Neural progenitor cell (in vitro differentiated cells): ENCODE results near the gene ADSS1. TPM values are rescaled to one million over a fixed set of nuclear protein-coding genes. Genes with fewer than 3 reads are reported as not detected.

ENCODE experiments used
- DNase-seq: peaks from one replicate; pipeline ENCODE4 v3.0.0-alpha.2; 2016; ENCODE audit warnings: low spot score
- H2AFZ ChIP-seq: fragments of 200-600 bp; sonication (generic); replicated peaks from 2 replicates; pipeline ENCODE4 v1.6.1; 2016; ENCODE audit warnings: antibody characterized with exemption
- H3F3A ChIP-seq: fragments of 200-600 bp; sonication (generic); 2 replicates; pipeline ENCODE4 v1.6.1; 2016; ENCODE audit warnings: antibody characterized with exemption, low read depth
- H3K27ac ChIP-seq: fragments of 200-600 bp; sonication (generic); 2 replicates; pipeline ENCODE4 v1.5.1; 2016; ENCODE audit warnings: mild to moderate bottlenecking
- H3K27me3 ChIP-seq: fragments of 200-600 bp; sonication (generic); 2 replicates; pipeline ENCODE4 v1.6.1; 2016; ENCODE audit warnings: mild to moderate bottlenecking, moderate library complexity
- H3K36me3 ChIP-seq: fragments of 200-600 bp; sonication (generic); 2 replicates; pipeline ENCODE4 v1.5.1; 2016
- H3K4me1 ChIP-seq: fragments of 200-600 bp; sonication (generic); 2 replicates; pipeline ENCODE4 v1.6.1; 2016; ENCODE audit warnings: mixed run types
- H3K4me2 ChIP-seq: fragments of 200-600 bp; sonication (generic); 2 replicates; pipeline ENCODE4 v1.6.1; 2016
- H3K4me3 ChIP-seq: fragments of 200-600 bp; sonication (generic); 2 replicates; pipeline ENCODE4 v1.5.1; 2016
- H3K79me2 ChIP-seq: fragments of 200-600 bp; sonication (generic); 2 replicates; pipeline ENCODE4 v1.6.1; 2016; ENCODE audit warnings: low read depth
- H3K9ac ChIP-seq: fragments of 200-600 bp; sonication (generic); 2 replicates; pipeline ENCODE4 v1.6.1; 2016
- H3K9me3 ChIP-seq: fragments of 200-600 bp; sonication (generic); 2 replicates; pipeline ENCODE4 v1.5.1; 2016; ENCODE audit warnings: low read depth
- H4K20me1 ChIP-seq: fragments of 200-600 bp; sonication (generic); 2 replicates; pipeline ENCODE4 v1.6.1; 2016; ENCODE audit warnings: low read depth
- H3K27ac Mint-ChIP-seq: 3 replicates; pipeline ENCODE4 v1.8.0; 2021; ENCODE audit warnings: mixed read lengths
- H3K27me3 Mint-ChIP-seq: 2 replicates; pipeline ENCODE4 v1.8.0; 2022; ENCODE audit warnings: low read depth, mild to moderate bottlenecking, inconsistent platforms, moderate library complexity, mixed read lengths; ENCODE audit not compliant: insufficient read depth
- H3K36me3 Mint-ChIP-seq: 3 replicates; pipeline ENCODE4 v1.8.0; 2021; ENCODE audit warnings: mixed read lengths
- H3K4me1 Mint-ChIP-seq: 3 replicates; pipeline ENCODE4 v1.8.0; 2021; ENCODE audit warnings: mixed read lengths
- H3K4me3 Mint-ChIP-seq: 3 replicates; pipeline ENCODE4 v1.8.0; 2021; ENCODE audit warnings: mild to moderate bottlenecking, moderate library complexity, mixed read lengths
- H3K9me3 Mint-ChIP-seq: 3 replicates; pipeline ENCODE4 v1.8.0; 2020; ENCODE audit warnings: mixed read lengths
- EZH2 ChIP-seq: fragments of 200-600 bp; sonication (generic); IDR thresholded peaks from 2 replicates; pipeline ENCODE4 v1.6.1; 2017; ENCODE audit warnings: antibody characterized with exemption, mild to moderate bottlenecking, moderate library complexity
- EZH2phosphoT487 ChIP-seq: fragments of 200-600 bp; sonication (generic); IDR thresholded peaks from 2 replicates; pipeline ENCODE4 v1.6.1; 2017; ENCODE audit warnings: antibody characterized with exemption
- total RNA-seq: library from RNA; depleted of rRNA; stranded (reverse); fragments of >200 nt; gene quantifications from 2 replicates; pipeline ENCODE4 v1.2.3, GENCODE V29; 2015; ENCODE audit warnings: low replicate concordance
- TF ChIP-seq, protein P1 (sequence below): fragments of 200-600 bp; sonication (generic); IDR thresholded peaks from 2 replicates; pipeline ENCODE4 v1.5.1; 2017; ENCODE audit warnings: antibody characterized with exemption, mild to moderate bottlenecking

Gene ADSS1
- total RNA-seq, 1 donor from 2014 or later = 26.4 TPM

GRCh38 chr14:104731320-104732294, 7.6 kb downstream of the ADSS1 start:
- H3K9me3 Mint-ChIP-seq = peaks cover 2% of the 10 kb centered on the region
- H3K9ac ChIP-seq = no peak overlapping the region
- H3K27me3 ChIP-seq = no peaks in the 10 kb centered on the region
- peak; percentile 59 for DNase-seq
- H2AFZ ChIP-seq = no peak overlapping the region
- H3K27ac ChIP-seq = no peak overlapping the region
- no peaks in the 10 kb centered on the region for H3K4me1 ChIP-seq
- no peaks in the 10 kb centered on the region for H3K79me2 ChIP-seq
- H3F3A ChIP-seq = no peaks in the 10 kb centered on the region
- no peaks in the 10 kb centered on the region for H3K36me3 ChIP-seq
- TF ChIP-seq, protein P1, sequence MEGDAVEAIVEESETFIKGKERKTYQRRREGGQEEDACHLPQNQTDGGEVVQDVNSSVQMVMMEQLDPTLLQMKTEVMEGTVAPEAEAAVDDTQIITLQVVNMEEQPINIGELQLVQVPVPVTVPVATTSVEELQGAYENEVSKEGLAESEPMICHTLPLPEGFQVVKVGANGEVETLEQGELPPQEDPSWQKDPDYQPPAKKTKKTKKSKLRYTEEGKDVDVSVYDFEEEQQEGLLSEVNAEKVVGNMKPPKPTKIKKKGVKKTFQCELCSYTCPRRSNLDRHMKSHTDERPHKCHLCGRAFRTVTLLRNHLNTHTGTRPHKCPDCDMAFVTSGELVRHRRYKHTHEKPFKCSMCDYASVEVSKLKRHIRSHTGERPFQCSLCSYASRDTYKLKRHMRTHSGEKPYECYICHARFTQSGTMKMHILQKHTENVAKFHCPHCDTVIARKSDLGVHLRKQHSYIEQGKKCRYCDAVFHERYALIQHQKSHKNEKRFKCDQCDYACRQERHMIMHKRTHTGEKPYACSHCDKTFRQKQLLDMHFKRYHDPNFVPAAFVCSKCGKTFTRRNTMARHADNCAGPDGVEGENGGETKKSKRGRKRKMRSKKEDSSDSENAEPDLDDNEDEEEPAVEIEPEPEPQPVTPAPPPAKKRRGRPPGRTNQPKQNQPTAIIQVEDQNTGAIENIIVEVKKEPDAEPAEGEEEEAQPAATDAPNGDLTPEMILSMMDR = peak; percentile 51
- TF ChIP-seq EZH2 = no peak
- no peaks in the 10 kb centered on the region for H3K27me3 Mint-ChIP-seq
- peaks cover 8% of the 10 kb centered on the region for H3K4me1 Mint-ChIP-seq
- H4K20me1 ChIP-seq = no peaks in the 10 kb centered on the region
- no peaks in the 10 kb centered on the region for H3K9me3 ChIP-seq
- no peak overlapping the region for H3K27ac Mint-ChIP-seq
- no peaks in the 10 kb centered on the region for H3K36me3 Mint-ChIP-seq
- no peak overlapping the region for H3K4me3 Mint-ChIP-seq
- no peak overlapping the region for H3K4me3 ChIP-seq
- H3K4me2 ChIP-seq = no peak overlapping the region

DNA sequence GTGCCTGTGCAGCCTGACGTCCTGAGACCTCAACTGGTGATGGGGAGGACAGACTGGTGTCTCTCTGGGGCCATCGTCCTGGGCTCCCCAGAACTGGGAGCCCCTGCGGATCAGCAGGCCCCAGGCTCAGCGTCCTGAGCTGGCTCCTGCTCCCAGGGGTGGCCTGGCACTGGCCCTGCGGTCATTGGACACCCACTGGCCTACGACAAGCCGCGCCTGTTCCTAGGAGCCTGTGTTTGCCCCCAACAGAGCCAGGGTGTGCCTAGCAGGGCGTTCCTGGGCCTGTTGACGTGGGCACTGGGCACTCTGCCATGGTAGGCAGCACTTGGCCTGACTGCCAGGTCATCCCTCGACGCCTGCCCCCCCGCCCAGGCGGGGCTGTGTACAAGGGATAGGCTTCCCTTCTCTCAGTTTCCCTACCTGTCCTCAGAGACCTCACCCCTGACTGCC, 8.4 kb downstream of the ADSS1 start:
- Histone ChIP-seq H4K20me1 (no peaks in the 10 kb centered on the region), H3K4me1 (no peaks in the 10 kb centered on the region), H3K9me3 (no peaks in the 10 kb centered on the region), H3F3A (no peaks in the 10 kb centered on the region), H3K79me2 (no peaks in the 10 kb centered on the region), H3K9ac (no peak overlapping the region), H3K4me2 (no peak overlapping the region), H3K4me3 (no peak overlapping the region), H3K36me3 (no peaks in the 10 kb centered on the region), H3K27ac (no peak overlapping the region), H2AFZ (no peak overlapping the region), H3K27me3 (no peaks in the 10 kb centered on the region)
- TF ChIP-seq EZH2phosphoT487 (no peak), EZH2 (no peak)
- TF ChIP-seq, protein P1 = no peak
- H3K4me3 Mint-ChIP-seq = no peak overlapping the region
- DNase-seq = no peak
- H3K36me3 Mint-ChIP-seq = no peaks in the 10 kb centered on the region
- H3K27me3 Mint-ChIP-seq = no peaks in the 10 kb centered on the region
- H3K27ac Mint-ChIP-seq = no peak overlapping the region
- peaks cover 2% of the 10 kb centered on the region for H3K9me3 Mint-ChIP-seq
- peaks cover 9% of the 10 kb centered on the region for H3K4me1 Mint-ChIP-seq

- no peaks in the 10 kb centered on the region for H3K27me3 ChIP-seq
- peaks cover 9% of the 10 kb centered on the region for H3K4me1 Mint-ChIP-seq
- H3K9me3 ChIP-seq = no peaks in the 10 kb centered on the region
- no peak overlapping the region for H3K4me3 ChIP-seq
- no peaks in the 10 kb centered on the region for H4K20me1 ChIP-seq
- no peak for DNase-seq
- no peaks in the 10 kb centered on the region for H3K4me1 ChIP-seq
- TF ChIP-seq EZH2phosphoT487 (no peak), EZH2 (no peak)
- TF ChIP-seq, protein P1 = no peak
- H3K36me3 ChIP-seq = no peaks in the 10 kb centered on the region
- no peaks in the 10 kb centered on the region for H3K27me3 Mint-ChIP-seq
- no peak overlapping the region for H2AFZ ChIP-seq
- H3K36me3 Mint-ChIP-seq = no peaks in the 10 kb centered on the region
- H3K9me3 Mint-ChIP-seq = peaks cover 2% of the 10 kb centered on the region
- H3F3A ChIP-seq = no peaks in the 10 kb centered on the region
- H3K4me3 Mint-ChIP-seq = no peak overlapping the region
- no peaks in the 10 kb centered on the region for H3K79me2 ChIP-seq
- H3K27ac Mint-ChIP-seq = no peak overlapping the region
- H3K4me2 ChIP-seq = no peak overlapping the region
- no peak overlapping the region for H3K9ac ChIP-seq
- H3K27ac ChIP-seq = no peak overlapping the region
Observed at GRCh38 chr14:104732931-104733681, 9.1 kb downstream of the ADSS1 start.
